HepG2 (cell line): ENCODE data around the gene TMEM131.
"Not testable (repeated sequence)": the region's sequence is repeated elsewhere in the genome, so short reads cannot be mapped to it uniquely, and the experiment has no call there.

Source experiments
- ATF6 ChIP-seq: sonication (generic); formaldehyde crosslinking; conservative IDR thresholded peaks from 2 replicates; pipeline ENCODE4 v1.4.0; 2020; ENCODE audit warnings: missing genetic modification reagents
- CTCF ChIP-seq: sonication (generic); formaldehyde crosslinking; IDR thresholded peaks from 2 replicates; pipeline ENCODE4 v1.5.0; 2020; ENCODE audit warnings: mild to moderate bottlenecking, missing genetic modification reagents, moderate library complexity
- EHMT2 ChIP-seq: fragments of 200-600 bp; sonication (generic); IDR thresholded peaks from 2 replicates; pipeline ENCODE4 v1.7.0; 2017; ENCODE audit warnings: antibody characterized with exemption, low read depth, low read length, borderline replicate concordance
- FOXO1 ChIP-seq: sonication (generic); formaldehyde crosslinking; IDR thresholded peaks from 2 replicates; pipeline ENCODE4 v1.4.0; 2020; ENCODE audit warnings: missing genetic modification reagents
- GZF1 ChIP-seq: sonication (generic); formaldehyde crosslinking; IDR thresholded peaks from 2 replicates; pipeline ENCODE4 v1.5.1; 2020; ENCODE audit warnings: mild to moderate bottlenecking, missing genetic modification reagents
- JUNB ChIP-seq: sonication (generic); formaldehyde crosslinking; IDR thresholded peaks from 2 replicates; pipeline ENCODE4 v1.8.0; 2022; ENCODE audit warnings: missing genetic modification reagents, mild to moderate bottlenecking, borderline replicate concordance
- POLR2A ChIP-seq, 2 experiments: IDR thresholded peaks; 2 replicates each; pipeline ENCODE4 v1.6.1; 2011; ENCODE audit warnings: low read depth in 2 of 2, low read length in 2 of 2, mild to moderate bottlenecking in 1 of 2, moderate library complexity in 1 of 2; ENCODE audit not compliant: insufficient read depth in 1 of 2
- RAD21 ChIP-seq: fragments of 450-650 bp; formaldehyde crosslinking; IDR thresholded peaks from 2 replicates; pipeline ENCODE4 v1.5.0; 2020; ENCODE audit warnings: mild to moderate bottlenecking
- SKI ChIP-seq: fragments of 450-650 bp; IDR thresholded peaks from one replicate; pipeline ENCODE4 v1.6.1; 2018; ENCODE audit warnings: mild to moderate bottlenecking; ENCODE audit not compliant: partially characterized antibody
- SRF ChIP-seq: IDR thresholded peaks from 2 replicates; pipeline ENCODE4 v1.6.1; 2011; ENCODE audit warnings: mild to moderate bottlenecking, low read depth, low read length, moderate library complexity
- TCF7L2 ChIP-seq: IDR thresholded peaks from 2 replicates; pipeline ENCODE4 v1.6.1; 2011; ENCODE audit warnings: mild to moderate bottlenecking, low read depth, low read length, moderate library complexity
- TEAD3 ChIP-seq: optimal IDR thresholded peaks from 2 replicates; pipeline ENCODE3; 2016; ENCODE audit warnings: borderline replicate concordance
- ZNF746 ChIP-seq: sonication (generic); formaldehyde crosslinking; IDR thresholded peaks from 2 replicates; pipeline ENCODE4 v1.8.0; 2022; ENCODE audit warnings: mild to moderate bottlenecking, missing genetic modification reagents
- ZSCAN5A ChIP-seq: sonication (generic); formaldehyde crosslinking; IDR thresholded peaks from 2 replicates; pipeline ENCODE4 v1.8.0; 2022; ENCODE audit warnings: mild to moderate bottlenecking, missing genetic modification reagents, borderline replicate concordance

- TF ChIP-seq JUNB (CRISPR knock-in tag); POLR2A (IDR thresholded peaks at IDR 0.05; ENCODE audit: insufficient read depth in 1 of 2, low read depth in 2 of 2, low read length in 2 of 2); ZNF746; TEAD3; EHMT2; SRF; FOXO1 (CRISPR knock-in tag); TCF7L2; RAD21 (CRISPR knock-in tag); CTCF (CRISPR knock-in tag); ATF6 (CRISPR knock-in tag); GZF1 (CRISPR knock-in tag); ZSCAN5A; SKI: not testable (repeated sequence)
Observed at GRCh38 chr2:98044730-98045129, 49.0 kb upstream of the TMEM131 start.
